Ureter (tissue), 1 donor: ENCODE data around the gene COX7C. TPM values are rescaled to one million over a fixed set of nuclear protein-coding genes. Genes with fewer than 3 reads are reported as not detected.

Experiments used
- DNase-seq: peaks from one replicate; pipeline ENCODE4 v3.0.0-alpha.2; 2020; ENCODE audit warnings: low spot score
- total RNA-seq: library from RNA; stranded (reverse); gene quantifications from one replicate; pipeline ENCODE4 v1.2.4, GENCODE V29; 2023
- donor health status: DM: yes; HTN: yes; CAD: no.

COX7C gene
- total RNA-seq, 1 donor from 2014 or later: 619 TPM

- no peak for DNase-seq
Observed at GRCh38 chr5:86664173-86664572, 46.4 kb downstream of the COX7C start.

GRCh38 chr5:86665984-86666760 is 48.4 kb downstream of the COX7C start:
- DNase-seq: no peak

- DNase-seq: no peak
Observed at GRCh38 chr5:86666981-86667380, 49.2 kb downstream of the COX7C start.
